ENCODE data around the gene ARHGEF17. TPM values are rescaled to one million over a fixed set of nuclear protein-coding genes. Genes with fewer than 3 reads are reported as not detected.

Gene ARHGEF17
- total RNA-seq, 1 donor from 2014 or later = 4.5 TPM

DNA sequence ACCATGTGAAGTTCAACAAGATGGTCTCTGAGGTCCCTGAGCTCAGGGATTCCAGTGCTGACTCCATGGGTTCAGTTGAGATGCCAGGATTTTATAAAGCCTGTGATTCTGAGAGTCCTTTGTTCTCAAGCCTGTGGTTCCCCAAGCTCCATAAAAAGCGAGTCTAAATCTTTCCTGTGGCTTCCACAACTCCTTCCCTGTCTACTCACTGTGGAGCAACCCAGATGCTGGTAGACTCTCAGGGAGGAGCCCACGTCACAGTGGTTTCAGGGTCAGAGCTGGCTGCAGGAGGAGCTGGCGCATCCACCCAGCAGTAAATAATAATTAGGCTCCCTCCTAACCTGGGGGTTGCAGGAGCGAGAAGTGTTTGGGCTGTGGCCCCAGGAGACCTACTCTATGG is 66.1 kb downstream of the ARHGEF17 start:
- Histone ChIP-seq H3K27me3 (ENCODE audit: control insufficient read depth, insufficient read depth, low read length) (no peaks in the 10 kb centered on the region), H3K4me3 (ENCODE audit: low read depth, low read length) (no peak overlapping the region), H3K36me3 (ENCODE audit: control insufficient read depth, insufficient read depth, low read length) (no peaks in the 10 kb centered on the region)
- DNase-seq (ENCODE audit: low read depth) = no peak
- TF ChIP-seq, protein P1, sequence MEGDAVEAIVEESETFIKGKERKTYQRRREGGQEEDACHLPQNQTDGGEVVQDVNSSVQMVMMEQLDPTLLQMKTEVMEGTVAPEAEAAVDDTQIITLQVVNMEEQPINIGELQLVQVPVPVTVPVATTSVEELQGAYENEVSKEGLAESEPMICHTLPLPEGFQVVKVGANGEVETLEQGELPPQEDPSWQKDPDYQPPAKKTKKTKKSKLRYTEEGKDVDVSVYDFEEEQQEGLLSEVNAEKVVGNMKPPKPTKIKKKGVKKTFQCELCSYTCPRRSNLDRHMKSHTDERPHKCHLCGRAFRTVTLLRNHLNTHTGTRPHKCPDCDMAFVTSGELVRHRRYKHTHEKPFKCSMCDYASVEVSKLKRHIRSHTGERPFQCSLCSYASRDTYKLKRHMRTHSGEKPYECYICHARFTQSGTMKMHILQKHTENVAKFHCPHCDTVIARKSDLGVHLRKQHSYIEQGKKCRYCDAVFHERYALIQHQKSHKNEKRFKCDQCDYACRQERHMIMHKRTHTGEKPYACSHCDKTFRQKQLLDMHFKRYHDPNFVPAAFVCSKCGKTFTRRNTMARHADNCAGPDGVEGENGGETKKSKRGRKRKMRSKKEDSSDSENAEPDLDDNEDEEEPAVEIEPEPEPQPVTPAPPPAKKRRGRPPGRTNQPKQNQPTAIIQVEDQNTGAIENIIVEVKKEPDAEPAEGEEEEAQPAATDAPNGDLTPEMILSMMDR (IDR thresholded peaks at IDR 0.05; ENCODE audit: insufficient read depth, low read length, severe bottlenecking) = no peak
- no peak for FAIRE-seq

DNA sequence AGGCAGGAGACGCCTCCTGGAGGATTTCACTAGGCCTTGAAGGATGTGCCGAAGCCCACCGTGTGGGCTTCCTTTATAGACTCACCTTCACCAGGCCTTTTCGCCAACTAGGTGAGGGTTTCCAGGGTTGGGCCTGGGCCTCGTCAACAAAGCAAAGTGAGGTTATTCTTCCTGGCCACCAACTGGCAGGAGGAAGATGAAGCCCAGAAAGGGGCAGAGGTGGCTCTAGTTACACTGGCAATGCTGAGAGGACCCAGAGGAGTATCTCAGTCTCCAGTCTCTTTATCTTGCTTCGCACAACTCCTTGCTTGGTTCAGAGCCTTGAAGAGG is 67.7 kb downstream of the ARHGEF17 start:
- Histone ChIP-seq H3K27me3 (ENCODE audit: control insufficient read depth, insufficient read depth, low read length) (no peaks in the 10 kb centered on the region), H3K36me3 (ENCODE audit: control insufficient read depth, insufficient read depth, low read length) (no peaks in the 10 kb centered on the region), H3K4me3 (ENCODE audit: low read depth, low read length) (no peak overlapping the region)
- DNase-seq (ENCODE audit: low read depth) (no peak), FAIRE-seq (no peak)
- TF ChIP-seq, protein P1 (IDR thresholded peaks at IDR 0.05; ENCODE audit: insufficient read depth, low read length, severe bottlenecking) = no peak

DNA sequence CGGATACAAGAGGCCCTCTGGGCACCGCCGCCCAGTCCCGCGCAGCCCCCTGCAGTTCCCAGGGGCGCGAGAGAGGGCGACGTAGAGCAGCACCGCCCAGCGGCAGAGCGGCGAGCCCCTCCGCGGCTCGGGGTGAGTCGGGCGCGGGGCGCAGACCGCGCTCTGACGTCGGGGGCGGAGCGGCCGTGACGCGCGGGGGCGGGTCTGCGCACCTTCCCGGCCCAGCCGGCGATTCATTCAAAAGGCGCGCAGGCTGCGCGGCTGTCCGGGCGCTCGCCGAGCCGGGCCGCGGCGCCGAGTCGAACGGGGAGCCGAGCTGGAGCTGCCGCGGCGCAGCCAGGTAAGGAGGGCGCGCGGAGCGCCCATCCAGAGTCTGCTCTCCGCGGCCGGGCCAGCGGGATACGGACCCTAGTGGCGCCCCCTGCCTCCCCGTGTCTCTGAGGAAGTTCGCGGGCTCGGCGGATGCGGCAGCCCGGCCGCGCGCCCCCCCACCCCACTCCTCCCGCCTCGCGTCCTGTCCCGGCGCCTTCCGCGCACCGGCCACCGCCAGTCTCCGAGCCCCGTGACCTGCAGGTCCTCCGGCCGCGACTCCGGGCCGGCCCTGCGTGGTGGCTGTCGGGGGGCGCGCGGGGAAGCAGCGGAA is 68.2 kb downstream of the ARHGEF17 start, which contains the start of gene RELT:
TSS of gene RELT (plus strand) at position 240 of the 643 bp plus-strand sequence. CDS start 12,738 bp downstream, outside the sequence.
- Histone ChIP-seq H3K36me3 (ENCODE audit: control insufficient read depth, insufficient read depth, low read length) (no peaks in the 10 kb centered on the region), H3K4me3 (ENCODE audit: low read depth, low read length) (peak within 1 kb of the TSS; percentile 86), H3K27me3 (ENCODE audit: control insufficient read depth, insufficient read depth, low read length) (no peaks in the 10 kb centered on the region)
- DNase-seq (ENCODE audit: low read depth) (peak; percentile 75), FAIRE-seq (no peak)
- TF ChIP-seq, protein P1 (IDR thresholded peaks at IDR 0.05; ENCODE audit: insufficient read depth, low read length, severe bottlenecking) = peak; percentile 87

DNA sequence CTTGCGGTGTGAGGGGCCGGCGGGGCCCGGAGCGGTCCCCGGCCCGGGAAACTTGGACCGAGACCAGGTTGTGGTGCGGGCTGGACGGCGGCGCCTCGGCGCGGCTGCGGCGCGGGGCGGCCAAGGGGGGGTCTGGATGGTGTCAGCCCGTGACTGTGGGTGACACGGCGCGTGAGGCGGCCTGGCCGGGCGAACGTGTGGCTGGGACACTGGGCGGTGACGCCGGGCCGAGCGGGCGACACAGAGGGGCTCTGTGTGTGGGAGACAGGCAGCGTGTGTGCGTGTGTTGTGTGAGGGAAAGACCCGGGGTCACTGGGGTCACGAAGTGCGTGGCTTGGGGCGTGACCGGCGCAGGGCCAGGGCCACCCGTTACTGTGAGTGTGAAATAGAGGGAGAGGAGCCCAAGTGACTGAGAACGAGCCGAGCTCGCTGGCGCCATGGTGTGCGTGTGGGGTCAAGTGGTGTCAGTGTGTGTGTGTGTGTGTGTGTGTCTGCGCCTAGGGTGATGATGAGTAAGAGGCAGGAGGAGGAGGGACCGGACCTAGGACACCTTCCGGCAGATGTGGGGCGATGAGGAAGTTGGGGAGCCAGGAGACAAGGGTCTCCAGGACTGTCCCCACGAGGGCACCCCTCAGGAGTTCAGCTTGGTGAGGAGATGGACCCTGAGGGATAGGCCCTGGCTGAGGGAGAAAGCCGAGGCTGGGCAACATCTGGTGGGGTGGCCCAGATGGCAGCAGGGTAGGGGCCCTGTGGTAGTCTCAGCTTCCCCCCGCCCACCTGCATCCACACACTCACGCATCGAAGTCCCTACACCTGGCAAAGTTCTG is 68.9 kb downstream of the ARHGEF17 start:
- FAIRE-seq = no peak
- Histone ChIP-seq H3K4me3 (ENCODE audit: low read depth, low read length) (peak overlapping the region; percentile 86), H3K27me3 (ENCODE audit: control insufficient read depth, insufficient read depth, low read length) (no peaks in the 10 kb centered on the region), H3K36me3 (ENCODE audit: control insufficient read depth, insufficient read depth, low read length) (no peaks in the 10 kb centered on the region)
- TF ChIP-seq, protein P1 (IDR thresholded peaks at IDR 0.05; ENCODE audit: insufficient read depth, low read length, severe bottlenecking) = no peak
- DNase-seq (ENCODE audit: low read depth) = peak; percentile 74

- FAIRE-seq (no peak), DNase-seq (ENCODE audit: low read depth) (no peak)
- H3K4me3 ChIP-seq (ENCODE audit: low read depth, low read length) = no peak overlapping the region
- H3K36me3 ChIP-seq (ENCODE audit: control insufficient read depth, insufficient read depth, low read length) = no peaks in the 10 kb centered on the region
- no peaks in the 10 kb centered on the region for H3K27me3 ChIP-seq (ENCODE audit: control insufficient read depth, insufficient read depth, low read length)
- TF ChIP-seq, protein P1 (IDR thresholded peaks at IDR 0.05; ENCODE audit: insufficient read depth, low read length, severe bottlenecking) = no peak
Measured at GRCh38 chr11:73379189-73379880, 71.3 kb downstream of the ARHGEF17 start.

Data from bronchial epithelial cell (primary cell).